ENCODE data around the gene ATP6V0D1.

ATP6V0D1 gene

GRCh38 chr16:67480833-67481560 lies at the start of gene ATP6V0D1:
TSS of gene ATP6V0D1 (minus strand) at chr16:67481157. CDS start at chr16:67481086, 71 bp downstream.
- TF ChIP-seq POLR2AphosphoS5 (IDR thresholded peaks at IDR 0.05; ENCODE audit: borderline replicate concordance, low read depth, low read length) (peak; percentile 68), FOXP2 (optimal IDR thresholded peaks at IDR 0.05; ENCODE audit: control extremely low read depth, extremely low read length, insufficient read depth) (no peak)
- H3K9ac ChIP-seq (ENCODE audit: insufficient read length): peak within 1 kb of the TSS; percentile 85
- DNase-seq (ENCODE audit: low read depth, low spot score): peak; percentile 47
- H3K4me3 ChIP-seq: peak within 1 kb of the TSS; percentile 86
- H3K9me3 ChIP-seq (ENCODE audit: low read depth, low read length): no peaks in the 10 kb centered on the region
- peak within 1 kb of the TSS; percentile 60; the same call in 1 of the 2 replicates for H3K27ac ChIP-seq
- no peaks in the 10 kb centered on the region for H3K36me3 ChIP-seq (ENCODE audit: insufficient read depth, low read length)

- TF ChIP-seq POLR2AphosphoS5 (IDR thresholded peaks at IDR 0.05; ENCODE audit: borderline replicate concordance, low read depth, low read length): no peak
- TF ChIP-seq EZH2 (IDR thresholded peaks at IDR 0.05): no peak
- TF ChIP-seq FOXP2 (optimal IDR thresholded peaks at IDR 0.05; ENCODE audit: control extremely low read depth, extremely low read length, insufficient read depth): no peak
- Histone ChIP-seq H3K27ac (no peak overlapping the region), H3K9ac (ENCODE audit: insufficient read length) (no peak overlapping the region), H3K4me3 (peak overlapping the region; percentile 79), H3K9me3 (ENCODE audit: low read depth, low read length) (no peaks in the 10 kb centered on the region), H3K36me3 (ENCODE audit: insufficient read depth, low read length) (no peaks in the 10 kb centered on the region)
- no peak for DNase-seq (ENCODE audit: low read depth, low spot score)
Observed at GRCh38 chr16:67530013-67530939, 49.3 kb upstream of the ATP6V0D1 start.

GRCh38 chr16:67529582-67530012 lies 48.6 kb upstream of the ATP6V0D1 start:
- no peak overlapping the region for H3K27ac ChIP-seq
- peak overlapping the region; percentile 79 for H3K4me3 ChIP-seq
- no peaks in the 10 kb centered on the region for H3K9me3 ChIP-seq (ENCODE audit: low read depth, low read length)
- TF ChIP-seq EZH2 (IDR thresholded peaks at IDR 0.05): no peak
- no peak for TF ChIP-seq POLR2AphosphoS5 (IDR thresholded peaks at IDR 0.05; ENCODE audit: borderline replicate concordance, low read depth, low read length)
- no peak for TF ChIP-seq FOXP2 (optimal IDR thresholded peaks at IDR 0.05; ENCODE audit: control extremely low read depth, extremely low read length, insufficient read depth)
- H3K9ac ChIP-seq (ENCODE audit: insufficient read length): peak overlapping the region; percentile 68
- no peaks in the 10 kb centered on the region for H3K36me3 ChIP-seq (ENCODE audit: insufficient read depth, low read length)
- DNase-seq (ENCODE audit: low read depth, low spot score): no peak

GRCh38 chr16:67528870-67529581 lies 48.1 kb upstream of the ATP6V0D1 start:
- no peak for DNase-seq (ENCODE audit: low read depth, low spot score)
- TF ChIP-seq EZH2 (IDR thresholded peaks at IDR 0.05): no peak
- no peak for TF ChIP-seq FOXP2 (optimal IDR thresholded peaks at IDR 0.05; ENCODE audit: control extremely low read depth, extremely low read length, insufficient read depth)
- TF ChIP-seq POLR2AphosphoS5 (IDR thresholded peaks at IDR 0.05; ENCODE audit: borderline replicate concordance, low read depth, low read length): no peak
- H3K9me3 ChIP-seq (ENCODE audit: low read depth, low read length): no peaks in the 10 kb centered on the region
- H3K4me3 ChIP-seq: peak overlapping the region; percentile 79
- no peak overlapping the region for H3K27ac ChIP-seq
- peak overlapping the region; percentile 68 for H3K9ac ChIP-seq (ENCODE audit: insufficient read length)
- H3K36me3 ChIP-seq (ENCODE audit: insufficient read depth, low read length): no peaks in the 10 kb centered on the region

- Histone ChIP-seq H3K9ac (ENCODE audit: insufficient read length) (peak within 1 kb of the TSS; percentile 68), H3K36me3 (ENCODE audit: insufficient read depth, low read length) (no peaks in the 10 kb centered on the region), H3K4me3 (peak within 1 kb of the TSS; percentile 79), H3K27ac (no peak within 1 kb of the TSS), H3K9me3 (ENCODE audit: low read depth, low read length) (no peaks in the 10 kb centered on the region)
- no peak for DNase-seq (ENCODE audit: low read depth, low spot score)
- TF ChIP-seq FOXP2 (optimal IDR thresholded peaks at IDR 0.05; ENCODE audit: control extremely low read depth, extremely low read length, insufficient read depth) (no peak), POLR2AphosphoS5 (IDR thresholded peaks at IDR 0.05; ENCODE audit: borderline replicate concordance, low read depth, low read length) (no peak), EZH2 (IDR thresholded peaks at IDR 0.05) (no peak)
Observed at GRCh38 chr16:67528222-67528869, 47.4 kb upstream of the ATP6V0D1 start, which contains the start of gene RIPOR1. TSS of gene RIPOR1 (plus strand) at chr16:67528829. CDS start at chr16:67538447, 9,618 bp downstream.

GRCh38 chr16:67526149-67526791 lies 45.3 kb upstream of the ATP6V0D1 start:
- Histone ChIP-seq H3K9ac (ENCODE audit: insufficient read length) (no peak overlapping the region), H3K36me3 (ENCODE audit: insufficient read depth, low read length) (no peaks in the 10 kb centered on the region), H3K4me3 (no peak overlapping the region), H3K27ac (no peak overlapping the region), H3K9me3 (ENCODE audit: low read depth, low read length) (no peaks in the 10 kb centered on the region)
- TF ChIP-seq EZH2 (IDR thresholded peaks at IDR 0.05) (no peak), FOXP2 (optimal IDR thresholded peaks at IDR 0.05; ENCODE audit: control extremely low read depth, extremely low read length, insufficient read depth) (no peak), POLR2AphosphoS5 (IDR thresholded peaks at IDR 0.05; ENCODE audit: borderline replicate concordance, low read depth, low read length) (no peak)
- DNase-seq (ENCODE audit: low read depth, low spot score): no peak

- no peak overlapping the region for H3K27ac ChIP-seq
- H3K4me3 ChIP-seq: no peak overlapping the region
- DNase-seq (ENCODE audit: low read depth, low spot score): no peak
- H3K36me3 ChIP-seq (ENCODE audit: insufficient read depth, low read length): no peaks in the 10 kb centered on the region
- no peak for TF ChIP-seq POLR2AphosphoS5 (IDR thresholded peaks at IDR 0.05; ENCODE audit: borderline replicate concordance, low read depth, low read length)
- TF ChIP-seq EZH2 (IDR thresholded peaks at IDR 0.05): no peak
- no peak for TF ChIP-seq FOXP2 (optimal IDR thresholded peaks at IDR 0.05; ENCODE audit: control extremely low read depth, extremely low read length, insufficient read depth)
- no peaks in the 10 kb centered on the region for H3K9me3 ChIP-seq (ENCODE audit: low read depth, low read length)
- no peak overlapping the region for H3K9ac ChIP-seq (ENCODE audit: insufficient read length)
Observed at GRCh38 chr16:67525176-67525860, 44.4 kb upstream of the ATP6V0D1 start.
